GM12873 (cell line): ENCODE data around the gene BMP6.

ENCODE experiments used
- CTCF ChIP-seq: IDR thresholded peaks from 2 replicates; pipeline ENCODE4 v1.5.1; 2012; ENCODE audit warnings: low read depth, mild to moderate bottlenecking, moderate library complexity, low read length, control low read depth; ENCODE audit not compliant: insufficient read depth; ENCODE audit errors: missing control alignments

BMP6 gene

GRCh38 chr6:7906741-7907140 lies 180.8 kb downstream of the BMP6 start:
- TF ChIP-seq CTCF: no peak

- no peak for TF ChIP-seq CTCF
These were observed 181.3 kb downstream of the BMP6 start for GRCh38 chr6:7907159-7907558.

GRCh38 chr6:7909323-7910276 lies 183.7 kb downstream of the BMP6 start:
- no peak for TF ChIP-seq CTCF

- no peak for TF ChIP-seq CTCF
These were observed 184.4 kb downstream of the BMP6 start for GRCh38 chr6:7910298-7910653.

- TF ChIP-seq CTCF: no peak
These were observed 184.9 kb downstream of the BMP6 start, which contains the start of gene TXNDC5 for GRCh38 chr6:7910654-7911344. Gene TXNDC5, minus strand, starts transcription at chr6:7910788. Its CDS starts 12 bp downstream, at chr6:7910776.

- no peak for TF ChIP-seq CTCF
These were observed 185.4 kb downstream of the BMP6 start for GRCh38 chr6:7911345-7911725.

- TF ChIP-seq CTCF: no peak
These were observed 186.1 kb downstream of the BMP6 start for GRCh38 chr6:7912024-7912423.
